Stimulated activated naive CD4-positive, alpha-beta T cell (primary cell): ENCODE data around the gene CCDC33.

Experiments
- DNase-seq, 6 experiments: peaks; one replicate each; lab custom pipeline; 2025; lab: John Stamatoyannopoulos, UW

CCDC33 gene

GRCh38 chr15:74289671-74290070, 53.5 kb downstream of the CCDC33 start:
- no peak for DNase-seq

GRCh38 chr15:74290645-74291044, 54.5 kb downstream of the CCDC33 start:
- DNase-seq = no peak

DNA sequence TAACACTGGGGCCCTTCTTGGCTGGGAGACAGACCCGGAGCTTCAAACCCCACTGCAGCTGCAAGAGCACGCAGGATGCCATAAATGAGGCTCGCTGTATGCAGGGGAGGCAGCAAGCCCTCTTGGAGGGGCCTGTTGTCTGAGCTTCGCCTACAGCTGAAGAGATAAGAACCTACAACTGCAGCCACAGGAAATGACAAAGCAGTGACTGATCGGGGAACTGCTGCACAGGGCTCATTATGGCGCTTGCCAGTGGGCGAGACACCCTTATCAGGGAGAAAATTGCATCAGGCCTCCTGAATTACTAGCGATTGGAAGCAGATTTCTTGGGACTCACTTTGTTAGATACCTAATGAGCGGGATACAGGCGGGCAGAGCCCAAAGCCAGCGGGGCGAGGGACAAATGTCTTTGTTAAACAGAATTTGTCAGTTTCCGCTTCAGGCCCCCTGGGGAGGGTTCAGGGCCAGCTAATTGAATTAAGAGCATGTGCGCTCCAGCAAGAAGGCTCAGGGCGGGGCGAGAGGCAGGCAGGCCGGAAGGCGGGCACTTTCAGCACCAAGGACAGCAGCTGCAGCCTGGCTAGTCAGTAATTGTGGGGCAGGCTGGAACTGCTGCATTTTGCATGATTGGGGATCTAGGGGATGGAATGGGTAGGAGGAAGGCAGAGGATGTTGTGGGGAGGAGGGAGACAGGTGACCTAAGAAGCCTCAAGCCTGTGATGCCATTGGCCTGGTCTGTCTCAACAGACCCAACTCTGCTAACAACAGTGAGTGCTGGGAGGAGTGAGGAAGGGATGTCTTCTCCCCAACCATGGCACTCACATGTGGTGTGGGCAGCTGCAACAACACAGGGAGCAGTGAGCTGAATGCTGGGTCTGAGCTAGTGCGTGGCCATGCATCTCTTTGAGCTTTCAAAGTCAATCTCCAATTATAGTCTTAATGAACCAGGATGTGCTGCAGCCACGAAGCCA, 55.3 kb downstream of the CCDC33 start:
- peak; percentile 15 to 63 (median 33) for DNase-seq

DNA sequence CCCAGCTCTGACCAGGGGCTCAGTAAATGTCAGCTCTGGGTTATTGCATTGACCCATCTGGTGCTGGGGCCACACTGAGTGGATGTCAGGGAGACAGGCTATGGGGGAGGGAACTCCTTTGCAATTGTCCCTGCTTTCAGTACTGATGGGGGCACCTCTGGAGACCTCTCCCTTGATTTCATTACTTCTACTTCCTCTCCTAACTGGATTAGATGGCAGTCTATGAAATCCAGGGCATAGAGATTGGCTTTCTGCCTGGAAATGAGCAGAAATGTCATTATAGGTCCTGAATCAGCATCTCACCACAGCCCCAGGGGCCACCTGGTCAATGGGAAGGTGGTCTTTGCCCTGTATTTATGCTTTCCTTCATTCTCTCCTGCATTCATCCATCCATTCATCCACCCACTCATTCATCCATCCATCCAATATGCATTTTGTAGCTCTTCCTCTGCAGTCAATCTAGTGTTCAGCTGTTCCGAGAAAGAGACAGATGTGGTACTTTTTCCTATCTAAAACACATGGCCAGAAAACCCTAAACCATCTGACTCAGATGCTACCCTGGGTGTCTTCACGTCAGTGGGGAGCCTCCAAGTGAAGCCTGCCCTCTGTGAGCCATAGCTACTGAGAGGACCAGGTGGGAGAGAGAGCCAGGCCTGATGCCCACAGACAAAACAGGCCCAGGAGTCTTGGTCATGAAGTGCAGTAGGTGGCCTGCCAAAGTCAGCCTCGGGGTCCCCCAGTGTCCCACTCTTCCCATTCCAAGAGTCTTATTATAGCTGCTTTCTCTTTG, 57.1 kb downstream of the CCDC33 start:
- no peak for DNase-seq

DNA sequence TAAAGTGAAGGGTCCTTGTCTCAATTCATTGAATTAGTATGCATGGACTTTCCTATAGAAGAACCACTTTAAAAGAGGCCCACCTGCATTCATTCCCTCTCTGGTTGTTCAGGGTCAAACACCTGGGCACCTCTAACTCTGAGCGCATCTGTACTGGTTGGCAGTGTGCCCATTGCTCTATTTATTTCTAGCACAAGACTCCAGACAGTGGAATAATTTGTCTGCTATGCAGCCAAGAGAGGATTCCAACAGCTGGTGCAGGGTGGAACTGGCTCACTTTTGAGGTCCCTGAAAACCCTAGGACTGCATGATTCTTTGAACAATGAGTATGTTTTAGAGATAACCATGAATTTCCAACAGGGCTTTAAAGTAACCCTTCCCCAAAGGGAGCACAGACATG, 57.9 kb downstream of the CCDC33 start:
- no peak for DNase-seq

GRCh38 chr15:74295800-74296199, 59.7 kb downstream of the CCDC33 start:
- DNase-seq = no peak

DNA sequence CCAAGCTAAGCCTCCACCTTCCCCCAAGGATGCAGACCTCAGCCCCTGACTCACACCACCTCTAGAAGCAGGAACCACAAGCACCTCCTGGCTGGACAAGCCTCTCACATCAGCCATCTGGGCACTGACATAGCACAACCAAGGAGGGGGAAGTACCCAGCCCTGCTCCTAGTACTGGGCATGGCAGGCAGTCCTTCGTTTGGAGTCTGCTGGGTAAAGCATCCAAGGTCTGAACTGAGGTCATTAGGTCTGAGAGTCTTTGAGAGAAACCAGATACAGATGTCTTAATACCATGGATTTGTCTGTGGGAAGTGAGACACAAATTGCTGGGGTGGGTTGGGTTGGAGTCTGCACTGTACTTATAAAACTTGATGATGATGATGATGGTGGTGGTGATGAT, 61.8 kb downstream of the CCDC33 start:
- no peak for DNase-seq

- DNase-seq = no peak
Observed at GRCh38 chr15:74300057-74300795, 64.1 kb downstream of the CCDC33 start.

- DNase-seq = no peak
Observed at GRCh38 chr15:74301583-74302361, 65.6 kb downstream of the CCDC33 start.

DNA sequence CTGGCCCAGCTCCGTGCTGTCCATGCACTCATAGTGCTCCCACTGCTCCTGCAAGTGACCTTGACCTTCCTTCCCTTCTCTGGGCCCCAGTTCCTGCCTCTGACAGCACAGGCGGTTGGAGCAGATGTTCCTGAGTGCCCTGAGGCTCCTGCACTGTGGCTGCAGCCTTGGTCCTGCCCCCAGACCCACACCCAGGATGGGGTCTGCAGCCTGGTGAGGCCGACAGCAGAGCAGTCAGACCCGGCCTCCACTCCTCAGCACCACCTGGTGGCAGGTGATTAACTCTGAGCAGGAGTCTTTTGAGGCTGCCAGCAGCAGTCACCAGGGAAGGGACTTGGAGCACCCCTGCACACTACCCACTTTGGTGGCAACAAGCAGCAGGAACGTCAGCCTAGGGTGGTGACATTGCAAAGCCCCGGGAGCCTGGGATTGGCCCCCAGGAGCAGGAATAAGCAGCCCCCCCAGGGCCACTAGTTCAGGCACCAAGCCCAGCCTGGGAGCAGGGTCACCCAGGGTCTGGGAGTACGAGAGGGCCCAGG, 66.8 kb downstream of the CCDC33 start:
- DNase-seq = peak in 1 of 6 experiments; percentile 27

GRCh38 chr15:74303741-74304309, 67.7 kb downstream of the CCDC33 start:
- no peak for DNase-seq

DNA sequence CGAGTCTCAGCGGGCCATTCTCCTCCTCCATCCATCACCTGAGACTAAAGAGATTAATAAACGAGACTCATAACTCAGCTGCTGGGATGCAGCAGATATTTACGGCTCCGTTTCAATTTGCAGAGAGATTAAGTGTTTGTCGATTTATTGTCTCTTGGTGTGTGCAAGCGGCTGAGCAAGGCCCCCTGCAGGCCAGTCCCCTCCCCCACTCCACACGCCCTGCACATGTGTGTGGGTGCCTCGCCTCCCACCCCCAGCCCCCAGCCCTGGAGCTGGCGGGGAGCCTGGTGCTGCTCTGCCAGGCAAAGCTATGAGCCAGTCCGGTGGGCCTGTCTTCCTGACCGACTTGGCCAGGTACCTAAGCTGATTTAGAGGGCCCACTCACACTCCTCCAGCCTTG, 68.3 kb downstream of the CCDC33 start:
- no peak for DNase-seq

DNA sequence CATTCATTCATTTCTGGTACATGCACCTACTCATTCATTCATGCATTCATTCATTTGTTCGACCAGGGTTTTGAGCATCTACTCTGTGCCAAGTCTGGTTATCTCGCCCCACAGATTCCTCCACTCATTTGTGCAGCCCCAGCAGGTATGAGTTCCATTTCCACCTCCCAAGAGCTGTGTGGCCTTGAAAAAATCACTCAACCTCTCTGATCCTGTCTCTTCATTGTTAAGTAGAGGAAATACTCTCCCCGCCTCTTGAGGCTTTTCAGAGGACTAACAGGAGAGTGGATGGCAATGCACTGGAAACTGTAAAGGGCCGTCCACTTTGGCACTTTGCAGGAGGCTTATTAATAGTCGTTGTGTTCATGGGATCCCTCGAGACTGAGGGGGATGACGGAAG, 69.6 kb downstream of the CCDC33 start:
- DNase-seq = no peak

DNA sequence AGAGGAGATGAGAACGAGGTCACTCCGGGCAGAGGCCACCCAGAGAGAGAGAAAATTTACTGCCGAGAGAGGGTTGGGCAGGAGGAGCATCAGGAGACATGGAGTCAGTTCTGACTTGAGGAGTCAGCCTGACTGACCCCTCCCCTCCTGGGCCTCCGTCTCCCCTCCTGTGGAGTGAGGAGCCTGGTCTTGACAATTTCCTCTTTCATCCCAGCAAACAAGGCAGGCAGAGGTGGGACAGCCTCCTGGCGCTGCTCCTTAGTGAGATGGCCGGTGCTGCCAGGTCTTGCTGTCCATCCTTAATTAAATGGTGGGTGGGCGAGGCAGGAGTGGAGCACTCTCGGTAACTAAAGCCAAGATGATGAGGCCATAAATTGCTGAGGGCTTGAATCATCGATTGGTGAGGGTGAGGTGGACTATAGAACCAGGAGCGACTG, 70.7 kb downstream of the CCDC33 start:
- no peak for DNase-seq

DNA sequence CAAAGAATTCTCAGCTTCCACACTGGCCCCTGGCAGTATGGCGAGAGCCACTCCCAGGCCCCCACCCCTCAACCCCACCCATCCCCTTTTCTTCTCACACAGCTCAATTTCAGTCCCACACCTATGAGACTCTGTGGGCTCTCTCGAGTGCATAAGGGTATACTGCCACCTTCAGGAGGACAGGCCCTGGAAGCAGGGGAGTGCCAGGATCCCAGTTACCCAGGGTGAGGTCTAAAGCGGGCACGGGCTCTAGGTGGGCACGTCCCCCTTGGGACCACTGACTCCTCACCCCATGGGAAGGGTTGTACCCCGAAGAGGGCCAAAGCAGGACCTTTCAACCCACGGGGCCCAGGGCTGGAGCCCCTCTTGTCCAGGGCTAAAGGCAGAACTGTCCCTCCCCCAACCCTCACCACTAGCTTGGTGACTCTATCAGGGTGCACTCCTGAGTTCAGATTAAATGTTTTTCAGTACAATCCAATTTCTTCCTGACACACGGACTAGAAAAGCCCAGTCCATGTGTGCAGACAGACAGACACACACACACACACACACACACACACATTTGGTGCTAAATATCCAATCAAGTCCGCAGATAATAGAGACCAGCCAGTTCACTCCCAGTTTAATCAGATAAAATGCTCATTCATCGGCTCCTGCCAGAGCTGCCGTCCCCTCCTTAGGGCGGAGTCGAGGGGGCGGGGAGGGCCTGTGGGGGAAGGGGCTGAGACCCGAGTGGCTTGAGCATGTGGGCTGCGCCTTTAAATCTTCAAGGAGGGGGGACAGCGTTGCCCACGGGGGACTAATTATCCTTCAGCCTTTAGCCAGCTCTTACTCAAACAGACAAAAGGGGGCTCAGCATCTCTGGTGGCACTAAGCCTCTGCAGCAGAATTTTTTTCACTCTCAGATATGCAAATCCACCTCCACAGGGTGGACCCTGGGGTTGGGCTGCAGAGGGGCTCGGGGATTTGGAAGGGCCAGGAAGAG, 72.0 kb downstream of the CCDC33 start:
- DNase-seq = peak in 2 of 6 experiments; percentile 17 to 21

DNA sequence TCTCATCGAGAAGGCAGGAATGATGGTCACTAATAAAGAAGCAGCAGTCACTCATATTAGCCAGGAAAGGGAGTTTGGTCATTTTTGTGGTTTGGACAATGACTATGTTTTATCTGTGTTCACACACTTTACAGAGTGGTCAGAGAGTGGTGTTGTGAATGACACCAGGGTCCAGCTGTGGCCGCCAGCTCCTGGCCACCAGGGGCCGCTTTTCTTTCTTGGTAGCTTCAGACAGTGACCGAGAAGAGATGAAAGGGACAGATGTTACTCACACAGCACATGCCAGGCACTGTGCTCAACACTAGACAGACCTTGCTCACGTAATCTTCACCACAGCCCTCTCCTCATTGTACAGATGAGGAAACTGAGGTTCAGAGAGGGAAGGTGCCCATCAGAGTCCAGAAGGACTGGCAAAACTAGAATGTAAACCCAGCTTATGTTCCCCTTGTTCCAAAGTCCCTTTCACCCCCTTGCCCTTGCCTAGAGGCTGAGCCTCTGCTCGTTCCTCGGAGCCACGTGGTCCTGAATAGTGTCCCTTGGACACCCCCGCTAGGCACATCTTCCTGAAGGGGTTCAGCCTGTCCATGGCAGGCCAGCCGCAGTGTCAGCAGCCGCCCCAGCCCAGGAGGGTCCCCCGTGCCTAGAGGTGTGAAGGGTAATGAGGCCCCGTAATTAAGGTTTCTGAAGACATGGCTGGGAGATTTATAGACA, 75.8 kb downstream of the CCDC33 start:
- no peak for DNase-seq

GRCh38 chr15:74312445-74313007, 76.4 kb downstream of the CCDC33 start:
- DNase-seq = no peak

DNA sequence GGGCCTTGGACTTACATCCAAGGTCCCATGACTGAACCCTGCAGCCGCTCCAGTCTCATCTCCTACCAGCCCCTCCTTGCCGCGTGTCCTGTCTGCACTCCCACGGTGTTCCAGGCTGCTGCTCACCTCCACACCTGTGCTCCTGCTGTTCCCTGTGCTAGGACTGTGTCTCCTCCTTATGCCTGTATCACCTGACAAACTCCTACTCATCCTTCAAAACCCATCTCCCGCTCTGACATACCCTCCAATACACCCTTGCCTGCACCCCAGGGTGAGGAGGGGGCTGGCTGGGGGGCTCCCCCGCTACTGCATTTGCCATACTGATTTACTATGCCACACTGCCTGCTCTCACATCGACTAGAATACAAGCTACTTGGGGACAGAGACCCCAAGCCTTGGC, 77.8 kb downstream of the CCDC33 start:
- DNase-seq = no peak
